GM12878 (cell line): ENCODE measurements around the gene VN1R2. TPM values are rescaled to one million over a fixed set of nuclear protein-coding genes. Genes with fewer than 3 reads are reported as not detected.

Experiments
- ATAC-seq: fragments of 200-7000 bp; cut with Tn5 transposase; 3 replicates; pipeline ENCODE4 v1.9.1; 2020; ENCODE audit warnings: mild to moderate bottlenecking, moderate library complexity
- BruUV-seq: library from RNA; stranded (reverse); fragments of 400-500 nt; replicated peaks from 2 replicates; lab custom pipeline; 2021; lab: Mats Ljungman, UMichigan
- CTCF ChIA-PET: fragments of 300-600 bp; sonication (Branson Sonifier 250); formaldehyde crosslinking; extraction: SDS; loops from one replicate; lab custom pipeline; 2021; ENCODE audit warnings: inconsistent platforms; lab: Yijun Ruan, JAX
- POLR2A ChIA-PET: fragments of 350-600 bp; formaldehyde crosslinking; extraction: SDS; loops from one replicate; lab custom pipeline; 2021; ENCODE audit warnings: inconsistent platforms; lab: Charles Lee
- RAD21 ChIA-PET: fragments of 300-600 bp; sonication (Branson Sonifier 250); formaldehyde crosslinking; loops from one replicate; lab custom pipeline; 2023; ENCODE audit warnings: antibody characterized with exemption; ENCODE audit not compliant: unreplicated experiment; lab: Charles Lee
- SMC1A ChIA-PET: fragments of 300-600 bp; sonication (Branson Sonifier 250); formaldehyde crosslinking; loops from one replicate; lab custom pipeline; 2023; ENCODE audit not compliant: unreplicated experiment, uncharacterized antibody; lab: Charles Lee
- DNase-seq: peaks from one replicate; pipeline ENCODE4 v3.0.0-alpha.2; 2011; ENCODE audit warnings: low read depth, low spot score
- FAIRE-seq: peaks from 3 replicates; lab custom pipeline; 2011; peaks lifted over from hg19 to GRCh38; lab: Jason Lieb, UNC
- H2AFZ ChIP-seq: 2 replicates; pipeline ENCODE4 v1.6.0; 2011; ENCODE audit warnings: low read depth, low read length, control low read depth; ENCODE audit not compliant: control insufficient read depth
- H3K27ac ChIP-seq: 2 replicates; pipeline ENCODE4 v1.5.1; 2011; ENCODE audit warnings: control low read depth; ENCODE audit not compliant: control insufficient read depth, insufficient read depth
- H3K27me3 ChIP-seq, 2 experiments: replicated peaks in 1 of 2; 2 replicates each; pipeline versions ENCODE4 v1.6.0 to v1.6.1; 2011; ENCODE audit warnings: low read length in 1 of 2; ENCODE audit not compliant: control insufficient read depth in 2 of 2, insufficient read depth in 2 of 2
- H3K36me3 ChIP-seq, 2 experiments: 2 replicates each; pipeline ENCODE4 v1.5.1; 2011; ENCODE audit warnings: low read length in 1 of 2; ENCODE audit not compliant: control insufficient read depth in 2 of 2, insufficient read depth in 2 of 2
- H3K4me1 ChIP-seq: 2 replicates; pipeline ENCODE4 v1.6.1; 2011; ENCODE audit warnings: mild to moderate bottlenecking, low read length, moderate library complexity, mixed read lengths; ENCODE audit not compliant: control insufficient read depth, insufficient read depth
- H3K4me2 ChIP-seq: 2 replicates; pipeline ENCODE4 v1.6.0; 2011; ENCODE audit warnings: control low read depth; ENCODE audit not compliant: control insufficient read depth, insufficient read depth
- H3K4me3 ChIP-seq: fragments of 200-600 bp; sonication (generic); 2 replicates; pipeline ENCODE4 v1.5.1; 2016
- H3K79me2 ChIP-seq: 2 replicates; pipeline ENCODE4 v1.6.0; 2011; ENCODE audit warnings: low read length; ENCODE audit not compliant: control insufficient read depth, insufficient read depth
- H3K9ac ChIP-seq: 2 replicates; pipeline ENCODE4 v1.8.0; 2011; ENCODE audit warnings: low read length, control low read depth, mixed read lengths; ENCODE audit not compliant: control insufficient read depth, insufficient read depth
- H3K9me3 ChIP-seq: replicated peaks from 3 replicates; pipeline ENCODE4 v1.5.1; 2011; ENCODE audit warnings: mild to moderate bottlenecking, low read length; ENCODE audit not compliant: control insufficient read depth, insufficient read depth
- H4K20me1 ChIP-seq: 2 replicates; pipeline ENCODE4 v1.6.0; 2011; ENCODE audit not compliant: control insufficient read depth, insufficient read depth
- CTCF ChIP-seq, 3 experiments: IDR thresholded peaks in 2 of 3; conservative IDR thresholded peaks in 1 of 3; 2 replicates each; pipeline ENCODE4 v1.5.1; 2011; ENCODE audit warnings: low read depth in 3 of 3, low read length in 3 of 3, mild to moderate bottlenecking in 3 of 3, control low read depth in 2 of 3, moderate library complexity in 2 of 3, inconsistent platforms in 1 of 3, mixed read lengths in 1 of 3; ENCODE audit not compliant: control insufficient read depth in 2 of 3, insufficient read depth in 1 of 3; ENCODE audit errors: extremely low read depth in 1 of 3
- WGBS: methylation state at CpG from one replicate; pipeline ENCODE4 v1.1.6; 2016; ENCODE audit warnings: low lambda C conversion rate; ENCODE audit not compliant: insufficient replicate concordance, insufficient coverage; ENCODE audit errors: missing lambda C conversion rate; 5-methylcytosine and 5-hydroxymethylcytosine counted together
- in situ Hi-C: fragments of 300-500 bp; cut with MboI; formaldehyde crosslinking; loops from 9 replicates; pipeline ENCODE4 v1.14.3; 2018; ENCODE audit warnings: mixed read lengths
- intact Hi-C: fragments of 100-400 bp; cut with micrococcal nuclease; formaldehyde crosslinking; loops from one replicate; pipeline ENCODE4 v1.14.2; 2022; ENCODE audit not compliant: unreplicated experiment
- polyA plus RNA-seq, 11 experiments: library from polyadenylated mRNA; depleted of rRNA in 4 of 11; unstranded in 6 of 11; stranded (reverse) in 5 of 11; fragments of >200 nt; fragmentation: Nextera tagmentation in 4 of 11; fragmentation: Illumina TruSeq in 1 of 11; extraction: Ambion mirVana in 4 of 11; extraction: Trizol in 1 of 11; gene quantifications; 1 replicate in 1 of 11; 2 replicates in 10 of 11; pipeline versions ENCODE4 v1.2.1 to v1.2.3, GENCODE V29; 2011 to 2016; ENCODE audit warnings: inconsistent platforms in 2 of 11, missing spikeins in 2 of 11, low read depth in 1 of 11
- total RNA-seq, 4 experiments: library from RNA; depleted of rRNA in 3 of 4; stranded (reverse); fragments of >200 nt in 3 of 4; fragmentation: Illumina TruSeq in 1 of 4; extraction: Trizol in 1 of 4; gene quantifications; 2 replicates each; pipeline versions ENCODE4 v1.2.1 to v1.2.3, GENCODE V29; 2013 to 2021
- TF ChIP-seq, protein P1 (sequence below): fragments of 450-650 bp; formaldehyde crosslinking; IDR thresholded peaks from 2 replicates; pipeline ENCODE4 v1.4.0; 2020; ENCODE audit warnings: mild to moderate bottlenecking, moderate library complexity

The VN1R2 gene
- total and polyA plus RNA-seq, 10 of the 15 experiments (the other 5 are each of a cell fraction or from before 2014, with no cell fraction given) = not detected

DNA sequence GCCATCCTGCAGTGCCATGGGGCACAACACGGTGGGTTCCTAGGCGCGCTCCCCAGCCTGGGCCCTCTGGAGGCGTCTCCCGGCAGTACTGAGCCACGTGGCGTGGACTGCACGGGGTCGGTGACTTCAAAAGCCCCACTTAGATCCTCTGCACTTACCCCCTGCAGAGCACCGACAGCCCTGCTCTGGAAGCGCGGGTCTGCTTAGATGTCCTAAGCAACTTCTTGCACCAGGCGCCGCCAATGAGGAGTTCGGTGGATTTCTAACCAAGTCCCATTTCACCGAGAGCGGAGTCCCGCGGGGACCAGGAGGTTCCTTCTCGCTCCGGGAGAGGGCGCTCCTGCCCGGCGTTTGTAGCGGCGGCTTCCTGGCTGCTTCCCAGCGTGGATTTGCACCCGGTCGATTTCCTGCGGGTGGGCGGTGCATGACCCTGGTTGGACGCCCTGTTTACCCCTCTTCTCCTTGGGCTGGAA lies 50.3 kb downstream of the VN1R2 start:
- Histone ChIP-seq H4K20me1 (no peaks in the 10 kb centered on the region), H3K27ac (no peak overlapping the region), H3K4me3 (no peak overlapping the region), H3K4me1 (no peaks in the 10 kb centered on the region), H3K4me2 (no peak overlapping the region), H3K9me3 (no peaks in the 10 kb centered on the region; the same call in 1 of the 3 replicates), H3K27me3 (no peaks in the 10 kb centered on the region), H3K36me3 (no peaks in the 10 kb centered on the region), H3K9ac (no peak overlapping the region), H2AFZ (no peak overlapping the region), H3K79me2 (no peaks in the 10 kb centered on the region)
- POLR2A ChIA-PET = no interaction called here
- 0 out of 6 replicates have a peak, but pooled peaks of 1 of the 3 experiments have one; percentile 8 for TF ChIP-seq CTCF (IDR thresholded peaks at IDR 0.05 in 2 of 3, conservative IDR thresholded peaks at IDR 0.05 in 1 of 3; ENCODE audit: control insufficient read depth in 2 of 3, extremely low read depth in 1 of 3, insufficient read depth in 1 of 3, low read depth in 3 of 3, low read length in 3 of 3)
- TF ChIP-seq, protein P1, sequence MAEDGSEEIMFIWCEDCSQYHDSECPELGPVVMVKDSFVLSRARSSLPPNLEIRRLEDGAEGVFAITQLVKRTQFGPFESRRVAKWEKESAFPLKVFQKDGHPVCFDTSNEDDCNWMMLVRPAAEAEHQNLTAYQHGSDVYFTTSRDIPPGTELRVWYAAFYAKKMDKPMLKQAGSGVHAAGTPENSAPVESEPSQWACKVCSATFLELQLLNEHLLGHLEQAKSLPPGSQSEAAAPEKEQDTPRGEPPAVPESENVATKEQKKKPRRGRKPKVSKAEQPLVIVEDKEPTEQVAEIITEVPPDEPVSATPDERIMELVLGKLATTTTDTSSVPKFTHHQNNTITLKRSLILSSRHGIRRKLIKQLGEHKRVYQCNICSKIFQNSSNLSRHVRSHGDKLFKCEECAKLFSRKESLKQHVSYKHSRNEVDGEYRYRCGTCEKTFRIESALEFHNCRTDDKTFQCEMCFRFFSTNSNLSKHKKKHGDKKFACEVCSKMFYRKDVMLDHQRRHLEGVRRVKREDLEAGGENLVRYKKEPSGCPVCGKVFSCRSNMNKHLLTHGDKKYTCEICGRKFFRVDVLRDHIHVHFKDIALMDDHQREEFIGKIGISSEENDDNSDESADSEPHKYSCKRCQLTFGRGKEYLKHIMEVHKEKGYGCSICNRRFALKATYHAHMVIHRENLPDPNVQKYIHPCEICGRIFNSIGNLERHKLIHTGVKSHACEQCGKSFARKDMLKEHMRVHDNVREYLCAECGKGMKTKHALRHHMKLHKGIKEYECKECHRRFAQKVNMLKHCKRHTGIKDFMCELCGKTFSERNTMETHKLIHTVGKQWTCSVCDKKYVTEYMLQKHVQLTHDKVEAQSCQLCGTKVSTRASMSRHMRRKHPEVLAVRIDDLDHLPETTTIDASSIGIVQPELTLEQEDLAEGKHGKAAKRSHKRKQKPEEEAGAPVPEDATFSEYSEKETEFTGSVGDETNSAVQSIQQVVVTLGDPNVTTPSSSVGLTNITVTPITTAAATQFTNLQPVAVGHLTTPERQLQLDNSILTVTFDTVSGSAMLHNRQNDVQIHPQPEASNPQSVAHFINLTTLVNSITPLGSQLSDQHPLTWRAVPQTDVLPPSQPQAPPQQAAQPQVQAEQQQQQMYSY (CRISPR knock-in tag) = no peak
- CTCF ChIA-PET = no interaction called here
- RAD21 ChIA-PET = no interaction called here
- DNase-seq (no peak), ATAC-seq (no peak), FAIRE-seq (no peak)
- in situ Hi-C loops = no loop called here
- SMC1A ChIA-PET = no interaction called here
- 64% methylated on average over 13 of the region's 32 CpGs for WGBS
- BruUV-seq = no TSS peak
- intact Hi-C loops = no loop called here

Other genes with a start within 250 kb of the VN1R2 start
Only the 7 nearest of the 13 such genes appear.
- gene ZNF415, start 125.4 kb upstream of the VN1R2 start, total RNA-seq (2014; rRNA removed) = 0.06 TPM in 1 of 2 replicates, not detected in the other
- 0.13 TPM in 1 of 2 replicates, not detected in the other for gene ZNF415, start 125.4 kb upstream of the VN1R2 start, total RNA-seq (2014; rRNA removed; fragmentation: Illumina TruSeq; extraction: Trizol)
- gene ZNF415, start 125.4 kb upstream of the VN1R2 start, total RNA-seq (2021) = not detected in 2 replicates
- 0.03 TPM in 1 of 2 replicates, not detected in the other for gene ZNF415, start 125.4 kb upstream of the VN1R2 start, polyA plus RNA-seq (2011; rRNA removed)
- 0.04 TPM in 1 of 2 replicates, not detected in the other for gene ZNF415, start 125.4 kb upstream of the VN1R2 start, polyA plus RNA-seq (2014; fragmentation: Illumina TruSeq; extraction: Trizol)
- gene ZNF415, start 125.4 kb upstream of the VN1R2 start, polyA plus RNA-seq (2014; fragmentation: Nextera tagmentation; extraction: Ambion mirVana) = not detected
- gene ZNF415, start 125.4 kb upstream of the VN1R2 start, polyA plus RNA-seq (2014; rRNA removed) = not detected in 2 replicates
- not detected for gene ZNF415, start 125.4 kb upstream of the VN1R2 start, polyA plus RNA-seq (2016; fragmentation: Nextera tagmentation; extraction: Ambion mirVana)
- 1.8 and 2.5 TPM in 2 replicates for gene ZNF347, start 99.2 kb upstream of the VN1R2 start, total RNA-seq (2014; rRNA removed)
- 3.3 and 3.5 TPM in 2 replicates for gene ZNF347, start 99.2 kb upstream of the VN1R2 start, total RNA-seq (2014; rRNA removed; fragmentation: Illumina TruSeq; extraction: Trizol)
- gene ZNF347, start 99.2 kb upstream of the VN1R2 start, total RNA-seq (2021) = 2.7 and 3.4 TPM in 2 replicates
- 0.75 and 0.84 TPM in 2 replicates for gene ZNF347, start 99.2 kb upstream of the VN1R2 start, polyA plus RNA-seq (2011; rRNA removed)
- gene ZNF347, start 99.2 kb upstream of the VN1R2 start, polyA plus RNA-seq (2014; fragmentation: Illumina TruSeq; extraction: Trizol) = 1.6 and 1.9 TPM in 2 replicates
- gene ZNF347, start 99.2 kb upstream of the VN1R2 start, polyA plus RNA-seq (2014; fragmentation: Nextera tagmentation; extraction: Ambion mirVana) = 1 to 10 TPM in 1 of 2 experiments, under 1 TPM in 1; 0.61 to 2.0 TPM
- 1.0 and 2.9 TPM in 2 replicates for gene ZNF347, start 99.2 kb upstream of the VN1R2 start, polyA plus RNA-seq (2014; rRNA removed)
- 1 to 10 TPM; 1.1 to 1.6 TPM for gene ZNF347, start 99.2 kb upstream of the VN1R2 start, polyA plus RNA-seq (2016; fragmentation: Nextera tagmentation; extraction: Ambion mirVana)
- gene ZNF665, start 64.9 kb upstream of the VN1R2 start, total RNA-seq (2014; rRNA removed) = 0.65 and 0.96 TPM in 2 replicates
- gene ZNF665, start 64.9 kb upstream of the VN1R2 start, total RNA-seq (2014; rRNA removed; fragmentation: Illumina TruSeq; extraction: Trizol) = 2.5 and 3.0 TPM in 2 replicates
- 1.3 and 1.4 TPM in 2 replicates for gene ZNF665, start 64.9 kb upstream of the VN1R2 start, total RNA-seq (2021)
- gene ZNF665, start 64.9 kb upstream of the VN1R2 start, polyA plus RNA-seq (2011; rRNA removed) = 0.06 and 0.20 TPM in 2 replicates
- 2.6 and 3.0 TPM in 2 replicates for gene ZNF665, start 64.9 kb upstream of the VN1R2 start, polyA plus RNA-seq (2014; fragmentation: Illumina TruSeq; extraction: Trizol)
- 1 to 10 TPM; 1.5 to 2.0 TPM for gene ZNF665, start 64.9 kb upstream of the VN1R2 start, polyA plus RNA-seq (2014; fragmentation: Nextera tagmentation; extraction: Ambion mirVana)
- 0.88 and 0.98 TPM in 2 replicates for gene ZNF665, start 64.9 kb upstream of the VN1R2 start, polyA plus RNA-seq (2014; rRNA removed)
- gene ZNF665, start 64.9 kb upstream of the VN1R2 start, polyA plus RNA-seq (2016; fragmentation: Nextera tagmentation; extraction: Ambion mirVana) = 1 to 10 TPM; 1.3 to 1.5 TPM
- gene ZNF677, start 3.4 kb upstream of the VN1R2 start, total RNA-seq (2014; rRNA removed) = 0.22 TPM in 1 of 2 replicates, not detected in the other
- not detected in 2 replicates for gene ZNF677, start 3.4 kb upstream of the VN1R2 start, total RNA-seq (2014; rRNA removed; fragmentation: Illumina TruSeq; extraction: Trizol)
- gene ZNF677, start 3.4 kb upstream of the VN1R2 start, total RNA-seq (2021) = not detected in 2 replicates
- not detected in 2 replicates for gene ZNF677, start 3.4 kb upstream of the VN1R2 start, polyA plus RNA-seq (2011; rRNA removed)
- gene ZNF677, start 3.4 kb upstream of the VN1R2 start, polyA plus RNA-seq (2014; fragmentation: Illumina TruSeq; extraction: Trizol) = 0.24 and 0.93 TPM in 2 replicates
- under 1 TPM in 1 of 2 experiments, not detected in 1; 0.07 TPM for gene ZNF677, start 3.4 kb upstream of the VN1R2 start, polyA plus RNA-seq (2014; fragmentation: Nextera tagmentation; extraction: Ambion mirVana)
- not detected in 2 replicates for gene ZNF677, start 3.4 kb upstream of the VN1R2 start, polyA plus RNA-seq (2014; rRNA removed)
- gene ZNF677, start 3.4 kb upstream of the VN1R2 start, polyA plus RNA-seq (2016; fragmentation: Nextera tagmentation; extraction: Ambion mirVana) = under 1 TPM; 0.09 to 0.68 TPM
- not detected in 2 replicates for gene VN1R4, start 9.4 kb downstream of the VN1R2 start, total RNA-seq (2014; rRNA removed)
- gene VN1R4, start 9.4 kb downstream of the VN1R2 start, total RNA-seq (2014; rRNA removed; fragmentation: Illumina TruSeq; extraction: Trizol) = not detected in 2 replicates
- gene VN1R4, start 9.4 kb downstream of the VN1R2 start, total RNA-seq (2021) = not detected in 2 replicates
- not detected in 2 replicates for gene VN1R4, start 9.4 kb downstream of the VN1R2 start, polyA plus RNA-seq (2011; rRNA removed)
- not detected in 2 replicates for gene VN1R4, start 9.4 kb downstream of the VN1R2 start, polyA plus RNA-seq (2014; fragmentation: Illumina TruSeq; extraction: Trizol)
- gene VN1R4, start 9.4 kb downstream of the VN1R2 start, polyA plus RNA-seq (2014; fragmentation: Nextera tagmentation; extraction: Ambion mirVana) = not detected
- not detected in 2 replicates for gene VN1R4, start 9.4 kb downstream of the VN1R2 start, polyA plus RNA-seq (2014; rRNA removed)
- not detected for gene VN1R4, start 9.4 kb downstream of the VN1R2 start, polyA plus RNA-seq (2016; fragmentation: Nextera tagmentation; extraction: Ambion mirVana)
- 4.1 and 5.2 TPM in 2 replicates for gene ZNF845, start 75.5 kb downstream of the VN1R2 start, total RNA-seq (2014; rRNA removed)
- gene ZNF845, start 75.5 kb downstream of the VN1R2 start, total RNA-seq (2014; rRNA removed; fragmentation: Illumina TruSeq; extraction: Trizol) = 7.6 and 8.2 TPM in 2 replicates
- 3.6 and 4.2 TPM in 2 replicates for gene ZNF845, start 75.5 kb downstream of the VN1R2 start, total RNA-seq (2021)
- gene ZNF845, start 75.5 kb downstream of the VN1R2 start, polyA plus RNA-seq (2011; rRNA removed) = 6.0 and 10.7 TPM in 2 replicates
- gene ZNF845, start 75.5 kb downstream of the VN1R2 start, polyA plus RNA-seq (2014; fragmentation: Illumina TruSeq; extraction: Trizol) = 4.2 and 4.3 TPM in 2 replicates
- under 1 TPM; 0.58 to 0.66 TPM for gene ZNF845, start 75.5 kb downstream of the VN1R2 start, polyA plus RNA-seq (2014; fragmentation: Nextera tagmentation; extraction: Ambion mirVana)
- gene ZNF845, start 75.5 kb downstream of the VN1R2 start, polyA plus RNA-seq (2014; rRNA removed) = 1.6 and 2.3 TPM in 2 replicates
- 1 to 10 TPM; 3.7 to 4.1 TPM for gene ZNF845, start 75.5 kb downstream of the VN1R2 start, polyA plus RNA-seq (2016; fragmentation: Nextera tagmentation; extraction: Ambion mirVana)
- gene ZNF525, start 107.4 kb downstream of the VN1R2 start, total RNA-seq (2014; rRNA removed) = 12.4 and 14.6 TPM in 2 replicates
- gene ZNF525, start 107.4 kb downstream of the VN1R2 start, total RNA-seq (2014; rRNA removed; fragmentation: Illumina TruSeq; extraction: Trizol) = 18.1 and 18.9 TPM in 2 replicates
- 11.9 and 14.1 TPM in 2 replicates for gene ZNF525, start 107.4 kb downstream of the VN1R2 start, total RNA-seq (2021)
- 25.8 and 50.6 TPM in 2 replicates for gene ZNF525, start 107.4 kb downstream of the VN1R2 start, polyA plus RNA-seq (2011; rRNA removed)
- 11.2 and 21.1 TPM in 2 replicates for gene ZNF525, start 107.4 kb downstream of the VN1R2 start, polyA plus RNA-seq (2014; fragmentation: Illumina TruSeq; extraction: Trizol)
- gene ZNF525, start 107.4 kb downstream of the VN1R2 start, polyA plus RNA-seq (2014; fragmentation: Nextera tagmentation; extraction: Ambion mirVana) = 1 to 10 TPM; 3.0 to 4.0 TPM
- gene ZNF525, start 107.4 kb downstream of the VN1R2 start, polyA plus RNA-seq (2014; rRNA removed) = 7.6 TPM in 2 replicates
- 1 to 10 TPM; 7.1 TPM for gene ZNF525, start 107.4 kb downstream of the VN1R2 start, polyA plus RNA-seq (2016; fragmentation: Nextera tagmentation; extraction: Ambion mirVana)